ENCODE data around the gene MKRN2OS.

- TF ChIP-seq CTCF (IDR thresholded peaks at IDR 0.05; ENCODE audit: insufficient read depth, low read length, poor library complexity, severe bottlenecking) (no peak), EZH2phosphoT487 (conservative IDR thresholded peaks at IDR 0.05; ENCODE audit: low read length) (no peak)
Measured at GRCh38 chr3:12515631-12516030, 29.7 kb downstream of the MKRN2OS start.

Data from SU-DHL-6 (cell line).